HG03457 (cell line): ENCODE results near the gene INPP4A.

Source experiments
- ATAC-seq: cut with Tn5 transposase; IDR thresholded peaks from one replicate; pipeline ENCODE4 v1.9.1; 2021; ENCODE audit warnings: moderate number of reproducible peaks; ENCODE audit not compliant: unreplicated experiment

INPP4A gene

GRCh38 chr2:98509542-98510321 lies 65.1 kb downstream of the INPP4A start:
- no peak for ATAC-seq

GRCh38 chr2:98510322-98510662 lies 65.6 kb downstream of the INPP4A start:
- ATAC-seq, result no peak

GRCh38 chr2:98511981-98512380 lies 67.3 kb downstream of the INPP4A start:
- no peak for ATAC-seq

- ATAC-seq, result no peak
These were observed 68.0 kb downstream of the INPP4A start for GRCh38 chr2:98512699-98513098.

GRCh38 chr2:98514096-98514639 lies 69.5 kb downstream of the INPP4A start:
- no peak for ATAC-seq

GRCh38 chr2:98514879-98515249 lies 70.2 kb downstream of the INPP4A start:
- ATAC-seq, result no peak

GRCh38 chr2:98515250-98515991 lies 70.8 kb downstream of the INPP4A start:
- no peak for ATAC-seq

- ATAC-seq, result no peak
These were observed 71.9 kb downstream of the INPP4A start for GRCh38 chr2:98516571-98516970.

GRCh38 chr2:98517636-98518035 lies 73.0 kb downstream of the INPP4A start:
- ATAC-seq, result no peak

- no peak for ATAC-seq
These were observed 73.4 kb downstream of the INPP4A start for GRCh38 chr2:98518101-98518500.

GRCh38 chr2:98519156-98519555 lies 74.5 kb downstream of the INPP4A start:
- ATAC-seq, result no peak

GRCh38 chr2:98519851-98520250 lies 75.2 kb downstream of the INPP4A start:
- ATAC-seq, result no peak

- no peak for ATAC-seq
These were observed 76.1 kb downstream of the INPP4A start for GRCh38 chr2:98520806-98521205.

GRCh38 chr2:98521266-98521665 lies 76.6 kb downstream of the INPP4A start:
- no peak for ATAC-seq

GRCh38 chr2:98522854-98523253 lies 78.2 kb downstream of the INPP4A start:
- no peak for ATAC-seq

- no peak for ATAC-seq
These were observed 79.5 kb downstream of the INPP4A start for GRCh38 chr2:98524168-98524567.

- ATAC-seq, result no peak
These were observed 83.7 kb downstream of the INPP4A start for GRCh38 chr2:98528349-98528748.

GRCh38 chr2:98530114-98530513 lies 85.5 kb downstream of the INPP4A start:
- ATAC-seq, result no peak

- ATAC-seq, result no peak
These were observed 88.1 kb downstream of the INPP4A start for GRCh38 chr2:98532756-98533155.

- no peak for ATAC-seq
These were observed 88.9 kb downstream of the INPP4A start for GRCh38 chr2:98533547-98533946.

- no peak for ATAC-seq
These were observed 90.1 kb downstream of the INPP4A start for GRCh38 chr2:98534761-98535160.

- ATAC-seq, result no peak
These were observed 91.5 kb downstream of the INPP4A start for GRCh38 chr2:98535971-98536677.
